ENCODE results near the gene MYO1B. TPM values are rescaled to one million over a fixed set of nuclear protein-coding genes. Genes with fewer than 3 reads are reported as not detected.
A peak's percentile ranks its signal among the peaks of the same experiment; 100 is the strongest.

MYO1B gene
- total RNA-seq, 1 experiment from 2014 or later: 93.0 TPM

GRCh38 chr2:191412353-191412752 lies 167.1 kb downstream of the MYO1B start:
- no peaks in the 10 kb centered on the region for H3K9me2 ChIP-seq (replicated peaks; ENCODE audit: low read length)
- no peaks in the 10 kb centered on the region for H3K9me3 ChIP-seq (ENCODE audit: low read length)
- H3K4me3 ChIP-seq (ENCODE audit: low read length): no peak overlapping the region
- no peaks in the 10 kb centered on the region for H3K27me3 ChIP-seq (ENCODE audit: low read length)
- peaks cover 68% of the 10 kb centered on the region for H3K36me3 ChIP-seq (ENCODE audit: low read depth, low read length)
- H3K27ac ChIP-seq (ENCODE audit: low read length): no peak overlapping the region
- no peaks in the 10 kb centered on the region for H3K79me2 ChIP-seq (ENCODE audit: low read length)
- TF ChIP-seq EZH2 (IDR thresholded peaks at IDR 0.05; ENCODE audit: low read length, unreplicated experiment): no peak
- TF ChIP-seq EZH2phosphoT487 (IDR thresholded peaks at IDR 0.05; ENCODE audit: borderline replicate concordance, low read length): no peak
- TF ChIP-seq CTCF (conservative IDR thresholded peaks at IDR 0.05; ENCODE audit: low read depth, low read length): no peak
- no peak overlapping the region for H3K9ac ChIP-seq (ENCODE audit: low read length)
- intact Hi-C loops (cut with micrococcal nuclease): loop anchor here (5.0 kb wide), 1 partner anchor 75 kb away; no protein-coding TSS in a partner anchor
- H3K4me2 ChIP-seq (ENCODE audit: low read length): no peak overlapping the region
- H3K4me1 ChIP-seq (ENCODE audit: insufficient read depth, low read length): peaks cover 10% of the 10 kb centered on the region
- ChIA-PET CTCF (no interaction called here), POLR2A (ENCODE audit: unreplicated experiment) (no interaction called here)
- H2AFZ ChIP-seq (ENCODE audit: low read length): no peak overlapping the region
- ATAC-seq (no peak), DNase-seq (no peak)
- BruUV-seq (replicated peaks): no TSS peak
- no peaks in the 10 kb centered on the region for H3F3A ChIP-seq (ENCODE audit: low read length, unreplicated experiment)
- H4K20me1 ChIP-seq (ENCODE audit: low read length): no peaks in the 10 kb centered on the region

GRCh38 chr2:191415101-191415500 lies 169.9 kb downstream of the MYO1B start:
- intact Hi-C loops (cut with micrococcal nuclease): loop anchor here (5.0 kb wide), 1 partner anchor 33 kb away; no protein-coding TSS in a partner anchor
- no peak for DNase-seq
- Histone ChIP-seq H4K20me1 (ENCODE audit: low read length) (no peaks in the 10 kb centered on the region), H2AFZ (ENCODE audit: low read length) (no peak overlapping the region), H3K36me3 (ENCODE audit: low read depth, low read length) (peaks cover 58% of the 10 kb centered on the region), H3F3A (ENCODE audit: low read length, unreplicated experiment) (no peaks in the 10 kb centered on the region), H3K4me1 (ENCODE audit: insufficient read depth, low read length) (peaks cover 10% of the 10 kb centered on the region), H3K9me2 (replicated peaks; ENCODE audit: low read length) (no peaks in the 10 kb centered on the region), H3K9me3 (ENCODE audit: low read length) (no peaks in the 10 kb centered on the region), H3K4me3 (ENCODE audit: low read length) (no peak overlapping the region), H3K79me2 (ENCODE audit: low read length) (no peaks in the 10 kb centered on the region), H3K4me2 (ENCODE audit: low read length) (no peak overlapping the region), H3K27me3 (ENCODE audit: low read length) (no peaks in the 10 kb centered on the region), H3K27ac (ENCODE audit: low read length) (no peak overlapping the region), H3K9ac (ENCODE audit: low read length) (no peak overlapping the region)
- TF ChIP-seq EZH2phosphoT487 (IDR thresholded peaks at IDR 0.05; ENCODE audit: borderline replicate concordance, low read length): no peak
- no peak for TF ChIP-seq EZH2 (IDR thresholded peaks at IDR 0.05; ENCODE audit: low read length, unreplicated experiment)
- no peak for TF ChIP-seq CTCF (conservative IDR thresholded peaks at IDR 0.05; ENCODE audit: low read depth, low read length)
- BruUV-seq (replicated peaks): no TSS peak
- CTCF ChIA-PET: no interaction called here
- POLR2A ChIA-PET (ENCODE audit: unreplicated experiment): no interaction called here
- peak; percentile 16 for ATAC-seq

- POLR2A ChIA-PET (ENCODE audit: unreplicated experiment): no interaction called here
- DNase-seq (no peak), ATAC-seq (no peak; the same call in 1 of the 2 replicates)
- intact Hi-C loops (cut with micrococcal nuclease): loop anchor here (5.0 kb wide), 1 partner anchor 34 kb away; no protein-coding TSS in a partner anchor
- no peaks in the 10 kb centered on the region for H3K79me2 ChIP-seq (ENCODE audit: low read length)
- CTCF ChIA-PET: no interaction called here
- TF ChIP-seq EZH2 (IDR thresholded peaks at IDR 0.05; ENCODE audit: low read length, unreplicated experiment) (no peak), EZH2phosphoT487 (IDR thresholded peaks at IDR 0.05; ENCODE audit: borderline replicate concordance, low read length) (no peak), CTCF (conservative IDR thresholded peaks at IDR 0.05; ENCODE audit: low read depth, low read length) (no peak)
- H3K36me3 ChIP-seq (ENCODE audit: low read depth, low read length): peaks cover 57% of the 10 kb centered on the region
- H3K4me3 ChIP-seq (ENCODE audit: low read length): no peak overlapping the region
- H3K9me3 ChIP-seq (ENCODE audit: low read length): no peaks in the 10 kb centered on the region
- no peaks in the 10 kb centered on the region for H3K9me2 ChIP-seq (replicated peaks; ENCODE audit: low read length)
- no peak overlapping the region for H3K9ac ChIP-seq (ENCODE audit: low read length)
- no peak overlapping the region for H3K27ac ChIP-seq (ENCODE audit: low read length)
- H3F3A ChIP-seq (ENCODE audit: low read length, unreplicated experiment): no peaks in the 10 kb centered on the region
- no peaks in the 10 kb centered on the region for H4K20me1 ChIP-seq (ENCODE audit: low read length)
- BruUV-seq (replicated peaks): no TSS peak
- peaks cover 10% of the 10 kb centered on the region for H3K4me1 ChIP-seq (ENCODE audit: insufficient read depth, low read length)
- no peaks in the 10 kb centered on the region for H3K27me3 ChIP-seq (ENCODE audit: low read length)
- no peak overlapping the region for H3K4me2 ChIP-seq (ENCODE audit: low read length)
- no peak overlapping the region for H2AFZ ChIP-seq (ENCODE audit: low read length)
Observed at GRCh38 chr2:191415858-191416257, 170.7 kb downstream of the MYO1B start.

All from PC-3 (cell line).